GM19328 (cell line): ENCODE measurements around the gene SKI.
"Not testable (repeated sequence)": the region's sequence is repeated elsewhere in the genome, so short reads cannot be mapped to it uniquely, and the experiment has no call there.

Experiments
- ATAC-seq: cut with Tn5 transposase; IDR thresholded peaks from one replicate; pipeline ENCODE4 v1.9.1; 2021; ENCODE audit warnings: mild to moderate bottlenecking, moderate library complexity; ENCODE audit not compliant: unreplicated experiment

Gene SKI

DNA sequence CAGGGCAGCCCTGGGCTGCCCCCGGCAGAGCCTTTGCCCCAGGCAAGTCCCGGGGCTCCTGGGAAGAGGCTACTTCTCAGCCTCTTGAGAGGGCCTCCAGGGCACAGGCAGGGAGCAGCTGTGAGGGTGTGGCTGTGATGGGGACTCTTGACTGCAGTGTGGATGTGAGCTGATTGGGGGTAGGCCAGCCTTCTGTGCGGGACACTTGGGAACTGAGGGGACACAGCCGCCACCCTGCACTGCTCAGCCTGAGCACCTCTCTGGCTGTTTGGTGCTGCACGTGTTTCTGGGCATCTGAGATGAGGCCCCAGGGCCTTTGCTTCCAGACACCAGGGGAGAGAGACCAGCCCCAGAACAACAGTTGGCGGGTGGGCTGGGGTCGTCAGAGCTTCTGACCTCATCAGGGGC is 62.1 kb downstream of the SKI start:
- ATAC-seq: no peak

DNA sequence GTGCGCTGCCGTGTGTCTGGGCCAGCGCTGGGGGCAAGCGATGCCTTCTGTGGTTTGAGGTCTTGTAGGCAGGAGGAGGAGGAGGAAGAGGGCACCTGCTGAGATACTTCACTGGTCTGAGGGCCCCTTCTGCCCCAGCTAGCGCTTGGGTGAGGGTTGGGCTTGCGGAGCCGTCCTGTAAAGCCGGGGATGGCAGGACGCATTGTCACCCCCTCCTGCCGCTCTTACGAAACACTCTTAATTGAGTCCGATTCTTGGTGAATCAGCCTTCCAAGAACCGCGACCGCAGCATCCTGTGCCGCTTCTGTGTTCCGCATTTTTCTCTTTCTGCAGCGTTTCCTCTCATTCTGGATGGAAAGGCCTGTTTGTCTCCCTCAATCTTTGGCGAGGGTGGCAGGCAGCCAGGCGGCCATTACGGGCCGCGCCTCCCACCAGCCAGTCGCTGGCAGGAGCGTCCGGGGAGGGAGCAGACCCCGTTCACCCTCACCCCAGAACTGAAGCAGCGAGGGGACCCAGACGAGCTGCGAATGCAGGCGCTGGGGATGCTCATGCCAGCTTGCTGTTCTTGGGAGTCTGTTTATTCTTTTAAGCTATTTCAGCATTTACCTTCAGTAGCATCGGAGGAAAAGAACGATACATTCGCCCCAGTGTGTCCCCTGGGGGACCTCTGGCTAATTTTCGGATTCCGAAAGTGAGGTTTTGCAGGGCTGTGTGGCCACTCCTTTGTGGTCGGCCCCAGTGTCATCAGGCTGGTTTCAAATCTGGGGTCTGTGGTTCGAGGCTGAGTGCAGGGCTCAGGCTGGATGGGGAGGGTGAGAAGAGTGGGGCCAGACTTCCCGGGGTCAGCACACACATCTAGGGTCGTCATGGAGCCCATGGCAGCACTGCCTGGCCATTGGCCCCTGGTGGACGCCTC is 62.7 kb downstream of the SKI start:
- ATAC-seq: no peak

DNA sequence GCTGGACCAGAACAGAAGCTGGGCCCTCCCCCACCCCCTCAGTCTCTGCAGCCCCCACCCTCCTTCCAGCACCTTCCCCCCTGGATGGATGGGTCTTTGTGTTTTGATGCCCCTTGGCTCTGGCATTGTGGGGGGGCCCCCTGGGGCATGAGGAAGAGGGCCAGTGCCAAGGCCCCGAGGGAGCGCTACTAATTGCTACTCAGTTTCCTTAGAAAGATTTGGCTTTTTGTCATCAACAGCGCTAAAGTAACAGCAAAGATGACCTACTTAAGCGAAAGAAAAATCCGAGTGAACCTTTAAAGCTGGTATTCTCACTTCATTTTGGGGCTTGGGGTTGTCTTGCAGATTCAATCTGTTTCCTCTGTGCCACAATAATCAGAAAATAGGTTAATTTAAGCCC is 63.5 kb downstream of the SKI start:
- no peak for ATAC-seq

DNA sequence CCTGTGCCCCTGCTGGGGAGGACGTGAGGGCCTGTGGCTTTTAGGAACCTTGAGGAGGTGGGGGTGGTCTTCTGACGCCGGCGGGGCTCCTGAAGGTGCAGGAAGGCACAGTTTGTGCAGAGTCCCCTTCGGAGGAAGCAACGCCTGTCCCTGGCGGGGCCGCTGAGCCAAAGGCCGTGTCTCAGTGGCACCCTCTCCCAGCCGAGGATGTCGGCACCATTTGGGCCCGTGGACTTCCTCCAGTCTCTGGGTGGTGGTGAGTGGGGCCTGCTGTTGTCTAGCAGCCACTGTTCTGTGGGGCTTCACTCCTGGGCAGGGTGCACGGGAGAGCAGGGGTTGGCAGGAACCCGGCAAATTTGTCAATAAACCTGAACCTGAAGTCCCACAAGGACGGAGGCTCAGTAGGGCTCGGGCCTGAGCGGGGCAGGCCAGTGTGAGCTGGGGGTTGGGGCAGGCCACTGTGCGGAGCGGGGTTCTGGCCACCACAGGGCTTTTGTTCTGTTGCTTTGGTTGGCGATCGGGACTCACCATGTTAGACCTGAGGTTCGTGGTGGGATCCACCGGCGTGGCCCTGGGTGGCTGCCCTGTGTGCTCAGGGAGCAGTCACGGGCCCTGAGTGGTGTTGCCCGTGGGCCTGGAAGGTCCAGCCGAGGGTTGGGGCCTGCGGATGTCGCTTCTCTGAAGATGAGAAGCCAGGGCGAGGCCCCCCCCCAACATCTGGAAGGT is 64.8 kb downstream of the SKI start:
- ATAC-seq: no peak

DNA sequence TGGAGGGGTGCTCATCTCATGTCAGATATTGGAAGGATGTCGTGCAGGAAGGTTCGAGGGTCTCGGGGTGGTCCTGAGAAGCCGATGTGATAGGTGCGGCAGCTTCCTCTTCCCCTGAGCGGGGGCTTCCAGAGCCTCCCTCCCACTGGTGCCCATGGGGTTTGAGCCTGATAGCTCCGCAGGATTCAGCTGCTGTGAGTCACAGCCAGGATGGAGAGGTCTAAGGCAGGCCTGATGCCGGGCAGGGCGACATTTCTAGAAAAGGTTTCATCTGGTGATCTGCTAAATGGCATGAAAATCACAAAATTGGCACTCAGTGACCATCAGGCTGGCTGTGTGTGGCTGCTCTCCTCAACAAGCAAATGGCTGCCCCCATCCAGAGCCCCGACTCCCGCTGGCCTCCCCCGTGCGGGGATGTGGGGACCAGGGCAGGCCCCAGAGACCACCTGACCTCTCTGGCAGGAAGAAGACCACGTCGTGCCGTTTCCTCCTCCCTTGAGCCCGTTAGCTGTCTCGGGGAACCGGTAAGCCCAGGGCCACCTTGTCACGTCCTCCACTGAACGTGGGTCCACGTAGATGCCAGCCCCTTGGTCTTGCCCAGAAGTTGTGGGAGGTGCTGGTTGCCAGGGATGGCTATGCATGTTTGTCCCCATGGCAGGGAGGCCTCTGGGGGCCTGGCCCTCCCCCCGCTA is 66.1 kb downstream of the SKI start:
- no peak for ATAC-seq

DNA sequence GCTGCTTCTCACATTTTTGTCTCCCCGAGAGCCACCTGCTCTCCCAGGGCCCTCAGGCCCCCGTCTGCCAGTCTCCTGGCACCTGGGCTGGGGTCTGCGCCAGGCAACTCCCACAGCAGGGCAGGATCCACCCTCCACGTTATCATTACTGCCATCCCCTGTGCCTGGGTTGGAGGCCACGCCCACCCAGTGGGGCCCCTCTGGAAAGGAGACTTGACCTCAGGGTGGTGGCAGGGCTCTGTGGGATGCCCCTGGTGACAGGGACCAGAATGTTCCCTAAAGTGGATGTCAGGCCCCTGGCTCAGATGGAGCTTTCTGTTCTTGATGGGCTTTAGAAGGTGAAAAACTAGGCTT is 66.6 kb downstream of the SKI start:
- ATAC-seq: no peak

DNA sequence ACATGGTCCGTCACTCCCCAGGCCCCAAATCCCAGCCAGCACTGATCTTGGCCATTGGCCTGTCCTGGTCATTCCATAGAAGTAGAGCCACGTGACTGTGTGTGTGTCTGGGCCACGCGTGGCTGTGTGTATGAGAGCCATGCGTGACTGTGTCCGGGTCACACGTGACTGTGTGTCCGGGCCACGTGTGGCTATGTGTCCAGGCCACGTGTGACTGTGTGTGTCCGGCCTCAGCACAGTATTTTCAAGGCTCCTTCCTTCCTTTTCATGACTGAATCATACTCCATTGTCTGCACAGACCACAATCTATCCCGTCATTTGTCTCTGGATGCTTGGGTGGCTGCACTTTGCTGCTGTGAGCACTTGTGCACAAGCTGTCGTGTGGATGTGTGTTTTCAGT is 67.4 kb downstream of the SKI start:
- no peak for ATAC-seq

DNA sequence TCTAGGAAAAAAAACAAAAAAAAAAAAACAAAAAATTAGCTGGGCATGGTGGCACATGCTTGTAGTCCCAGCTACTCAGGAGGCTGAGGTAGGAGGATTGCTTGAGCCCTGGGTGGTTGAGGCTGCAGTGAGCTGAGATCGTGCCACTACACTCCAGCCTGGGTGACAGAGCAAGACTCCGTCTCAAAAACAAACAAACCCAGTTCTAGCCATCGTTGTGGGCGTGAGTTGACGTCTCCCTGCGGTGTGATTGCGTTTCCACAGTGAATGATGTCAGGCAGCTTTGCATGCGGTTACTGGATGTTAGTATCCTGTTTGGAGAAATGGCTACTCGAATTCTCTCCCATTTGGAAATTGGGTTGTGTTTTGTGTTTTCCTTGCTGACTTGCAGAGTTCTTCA is 68.1 kb downstream of the SKI start:
- ATAC-seq: not testable (repeated sequence)

DNA sequence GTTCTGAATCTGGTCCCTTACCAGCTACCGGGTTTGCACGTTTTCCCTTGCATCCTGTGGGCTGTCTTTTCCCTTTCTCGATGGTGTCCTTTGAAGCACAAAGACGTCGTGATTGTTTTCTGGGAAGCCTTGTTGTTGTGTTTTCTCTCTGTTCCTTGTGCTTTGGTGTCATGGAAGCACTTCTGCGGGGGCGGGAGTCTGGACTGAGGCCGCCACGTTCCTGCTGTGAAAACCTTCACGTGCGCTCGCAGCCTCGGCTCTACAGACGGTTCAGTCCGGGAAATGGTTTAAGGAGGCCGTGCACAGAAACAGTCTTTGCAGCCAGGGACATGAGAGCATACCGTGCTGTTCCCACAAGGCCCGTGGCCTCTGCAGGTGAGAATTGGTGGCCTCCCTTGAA is 68.5 kb downstream of the SKI start:
- no peak for ATAC-seq

DNA sequence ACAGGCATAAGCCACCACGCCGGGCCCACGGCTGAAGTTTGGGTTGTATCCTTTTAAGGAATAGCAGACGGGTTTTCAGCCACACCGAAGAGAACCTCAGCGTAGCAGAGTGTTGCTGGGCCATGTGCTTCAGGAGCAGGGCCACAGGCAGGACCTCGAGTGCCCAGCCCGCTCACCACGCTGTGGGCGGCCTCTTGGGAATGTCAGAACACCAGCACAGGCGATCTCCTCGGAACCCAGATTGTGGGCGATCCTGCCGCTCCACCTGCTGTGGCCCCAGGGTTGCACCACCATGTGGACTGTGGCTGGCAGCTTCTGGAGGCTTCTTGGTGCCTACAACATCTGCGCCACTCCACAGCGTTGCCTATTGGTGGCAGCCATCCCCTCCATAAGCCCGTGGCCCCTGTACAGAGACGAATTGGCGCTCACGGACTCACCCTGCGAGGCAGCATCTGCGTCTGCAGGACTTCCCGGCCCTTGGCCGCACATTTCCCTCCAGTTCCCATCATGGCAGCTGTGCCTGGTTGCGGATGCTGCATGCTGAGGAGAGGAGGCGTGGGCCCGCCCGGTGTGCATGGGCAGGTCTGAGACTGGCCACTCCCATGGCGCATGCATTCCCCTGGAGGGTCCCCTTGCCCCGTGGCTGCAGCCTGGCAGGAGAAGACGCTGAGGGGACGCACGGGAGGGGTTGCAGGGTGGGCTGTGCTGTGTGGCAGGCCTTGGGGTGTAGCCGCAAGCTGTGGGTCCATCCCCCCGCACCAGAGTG is 69.3 kb downstream of the SKI start:
- ATAC-seq: no peak

DNA sequence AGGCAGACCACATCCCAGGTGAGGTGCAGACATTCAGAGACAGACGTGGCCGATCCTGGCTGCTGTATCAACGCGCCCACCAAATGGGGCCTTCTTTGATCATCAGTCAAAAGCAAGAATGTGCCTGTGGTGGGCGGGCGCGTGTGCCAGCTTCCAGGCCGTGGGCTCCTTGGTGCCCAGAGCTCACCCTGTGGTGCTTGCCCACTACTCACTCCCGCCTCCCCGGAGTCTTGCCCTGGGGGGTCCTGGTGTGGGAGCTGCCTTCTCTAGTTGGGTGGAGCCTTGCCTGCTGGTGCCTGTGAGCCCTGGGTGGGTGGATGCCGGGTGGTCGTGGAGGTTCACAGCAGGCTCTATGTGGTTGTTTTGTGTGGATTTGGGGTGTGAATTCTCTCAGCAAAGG is 70.6 kb downstream of the SKI start:
- no peak for ATAC-seq

DNA sequence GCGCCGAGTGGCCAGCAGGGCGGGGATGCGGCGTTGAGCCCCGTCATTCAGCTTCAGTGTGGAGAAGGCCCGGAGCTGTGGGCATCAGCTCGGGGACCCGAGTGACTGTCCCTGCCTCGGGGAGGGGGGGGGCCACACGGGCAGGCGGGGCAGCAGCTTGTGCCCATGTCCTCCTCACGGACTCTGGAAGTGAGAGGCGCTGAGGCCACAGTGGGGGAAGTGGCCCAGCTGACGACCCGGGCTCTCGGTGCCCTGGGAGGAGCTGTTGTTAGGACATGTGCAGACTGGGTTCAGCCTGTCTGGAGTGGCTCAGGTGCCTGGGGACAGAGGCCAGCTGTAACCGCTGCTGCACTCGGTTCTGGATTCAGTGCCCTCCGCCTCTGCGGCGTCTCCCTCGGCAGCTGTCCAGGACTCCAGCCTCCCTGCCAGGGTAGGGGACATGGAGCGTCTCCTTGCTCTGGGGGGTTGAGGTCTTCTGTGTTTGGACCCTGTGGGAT is 71.1 kb downstream of the SKI start:
- no peak for ATAC-seq

DNA sequence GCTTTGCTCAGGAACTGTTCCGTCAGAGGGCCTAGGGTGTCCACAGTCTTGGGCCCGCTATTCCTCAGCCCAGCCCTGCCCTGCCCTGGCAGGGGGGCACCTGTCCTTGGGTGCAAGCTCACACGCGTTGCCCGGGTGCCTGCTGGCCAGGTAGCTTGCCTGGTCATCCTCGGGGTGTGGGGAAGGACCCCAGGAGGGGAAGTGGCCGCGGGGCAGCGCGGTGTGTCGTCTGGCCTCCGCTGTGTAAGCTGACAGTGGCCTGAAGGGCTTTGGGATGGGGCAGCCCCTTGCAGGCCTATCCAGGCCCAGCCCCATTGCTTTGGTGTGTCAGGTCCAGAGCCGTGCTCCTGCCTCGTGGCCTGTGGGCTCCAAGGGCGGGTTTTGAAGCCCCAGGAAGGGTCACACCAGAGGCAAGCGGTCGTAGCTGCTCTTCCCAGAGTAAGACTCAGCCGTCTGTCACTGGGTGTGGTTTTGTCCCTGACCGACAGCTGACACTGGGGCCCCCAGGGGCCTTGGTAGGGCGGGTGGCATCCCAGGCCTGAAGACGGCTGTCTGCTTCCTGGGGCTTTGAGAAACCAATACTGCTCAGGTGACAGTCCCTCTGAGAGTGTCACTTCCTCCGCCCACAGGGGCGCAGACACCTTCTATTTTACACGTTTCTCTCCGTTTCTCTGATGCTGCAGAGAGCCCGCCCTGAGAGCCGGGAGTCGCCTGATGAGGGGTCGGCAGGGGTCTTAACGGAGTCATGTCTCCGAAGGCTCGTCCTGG is 72.1 kb downstream of the SKI start:
- peak; percentile 74 for ATAC-seq

DNA sequence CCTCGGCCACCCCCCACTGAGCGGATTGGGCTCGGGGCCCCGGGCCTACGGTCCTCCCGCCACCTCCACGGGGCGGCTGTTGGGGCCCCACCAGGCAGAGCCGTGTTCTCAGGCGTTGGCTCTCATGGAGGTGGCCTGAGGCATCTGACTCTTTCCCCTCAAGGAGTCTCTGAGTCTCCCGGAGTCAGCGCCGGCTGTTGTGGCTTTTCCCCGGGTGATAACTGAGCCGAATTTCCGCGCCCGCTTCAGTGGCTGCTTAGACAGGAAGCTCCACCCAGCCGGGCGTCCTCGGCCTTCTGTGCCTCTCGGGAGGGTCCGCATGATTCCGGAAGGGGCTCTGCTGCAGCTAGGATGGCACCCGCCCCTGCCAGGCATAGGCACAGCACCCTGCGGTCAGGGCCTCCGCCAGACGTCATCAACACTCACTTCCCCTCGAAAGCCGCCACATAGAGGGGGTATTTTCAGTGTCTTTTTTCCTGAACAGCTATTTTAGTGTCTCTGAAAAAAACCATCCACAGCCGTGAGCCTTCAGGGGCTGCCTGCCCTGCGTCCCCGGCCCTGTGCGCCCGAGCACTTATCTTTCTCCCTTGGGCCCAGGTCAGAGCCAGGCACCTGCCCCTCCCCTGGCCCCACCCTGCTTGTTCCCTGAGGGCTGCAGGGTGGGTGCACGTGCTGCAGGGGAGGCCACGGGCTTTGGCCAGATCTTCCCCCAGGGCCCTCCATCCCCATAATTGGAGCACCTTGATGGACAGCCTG is 72.9 kb downstream of the SKI start:
- peak; percentile 32 for ATAC-seq

DNA sequence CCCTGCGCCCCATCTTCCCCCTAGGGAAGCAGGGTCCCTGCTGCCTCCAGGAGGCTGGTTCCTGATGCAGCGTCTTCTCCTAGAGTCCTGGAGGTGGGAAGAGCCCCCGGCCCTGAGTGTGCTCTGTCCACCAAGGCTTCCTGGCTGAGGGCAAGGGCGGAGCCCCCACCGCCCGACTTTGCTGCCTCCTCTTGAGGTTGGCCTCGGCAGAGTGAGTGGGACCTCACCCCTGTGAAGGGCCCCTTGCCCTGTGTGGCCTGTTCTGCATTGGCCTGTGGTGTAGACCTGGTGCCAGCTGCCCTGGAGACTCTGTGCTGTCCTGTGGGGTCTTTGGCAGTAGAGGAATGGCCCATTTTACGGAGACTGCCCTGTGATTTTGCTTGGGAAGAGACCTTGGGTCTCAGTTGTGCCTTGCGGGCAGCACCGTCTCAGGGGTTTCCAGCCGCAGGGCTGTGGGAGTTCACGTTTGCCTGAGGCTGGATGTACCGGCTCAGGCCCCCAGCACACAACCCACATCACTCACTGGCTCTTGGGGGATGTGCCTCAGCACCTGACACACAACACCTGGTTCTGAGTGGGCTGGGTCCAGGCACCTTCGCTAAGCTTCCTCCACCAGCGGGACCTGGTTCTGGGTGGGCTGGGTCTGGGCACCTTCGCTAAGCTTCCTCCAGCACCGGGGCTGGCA is 73.6 kb downstream of the SKI start:
- ATAC-seq: no peak

DNA sequence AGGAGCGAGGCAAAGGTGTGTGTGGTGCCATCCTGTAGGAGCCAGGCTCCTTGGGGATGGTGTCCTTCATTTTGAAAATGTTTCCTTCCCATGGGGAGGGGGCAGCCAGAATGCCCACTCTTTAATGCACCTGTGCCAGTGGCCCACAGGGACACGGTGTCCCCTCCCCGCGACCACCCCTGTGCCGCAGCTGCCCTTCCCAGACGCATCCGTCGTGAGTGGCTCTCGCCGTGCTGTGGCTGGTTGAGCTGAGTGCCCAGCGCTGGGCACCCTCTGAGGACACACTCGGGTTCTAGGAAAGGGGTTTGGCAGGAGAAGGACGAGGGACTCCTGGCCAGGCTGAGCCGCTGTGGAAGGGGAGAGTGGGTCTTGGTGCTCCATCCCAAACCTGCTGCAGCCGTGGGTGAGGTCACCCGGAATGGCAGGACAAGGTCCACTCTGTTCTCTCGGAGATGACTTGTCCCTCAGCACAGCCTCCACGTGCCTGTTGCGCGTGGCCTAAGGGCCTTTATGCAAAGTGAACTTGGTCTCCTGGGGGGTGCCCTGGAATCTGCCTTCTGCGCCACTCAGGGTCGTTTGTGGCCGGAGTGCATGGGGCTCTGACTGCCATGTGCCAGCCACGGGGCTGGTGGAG is 74.3 kb downstream of the SKI start:
- ATAC-seq: no peak

DNA sequence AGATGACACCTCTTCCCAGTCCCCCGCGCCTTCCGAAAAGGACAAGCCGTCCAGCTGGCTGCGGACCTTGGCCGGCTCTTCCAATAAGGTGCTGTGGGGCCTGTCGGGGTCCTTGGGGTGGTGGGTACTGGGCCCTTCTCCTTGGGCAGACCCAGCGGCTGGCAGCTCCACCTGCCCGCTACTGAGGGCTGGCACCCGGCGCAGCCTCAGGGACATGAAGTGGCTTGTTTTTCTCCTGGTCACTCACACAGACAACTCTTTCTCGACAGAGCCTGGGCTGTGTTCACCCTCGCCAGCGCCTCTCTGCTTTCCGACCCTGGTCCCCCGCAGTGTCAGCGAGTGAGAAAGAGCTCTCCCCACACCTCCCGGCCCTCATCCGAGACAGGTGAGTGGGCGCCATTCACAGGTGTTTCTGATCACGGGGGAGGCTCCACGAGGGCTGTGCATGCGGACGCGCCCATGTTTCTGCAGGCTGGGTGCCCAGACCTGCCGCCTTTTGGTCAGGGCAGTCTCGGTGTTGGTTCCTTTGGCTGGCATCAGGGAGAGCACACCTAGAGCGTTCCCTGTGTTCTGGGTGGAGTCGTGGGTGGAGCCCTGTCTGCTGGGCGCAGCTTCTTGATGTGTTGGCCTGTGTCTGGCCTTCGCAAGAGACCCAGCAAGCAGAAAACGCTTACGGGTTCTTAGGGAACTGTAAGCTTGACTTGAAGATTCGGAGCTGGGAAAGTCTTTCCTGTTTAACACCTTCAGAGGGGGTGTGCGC is 75.1 kb downstream of the SKI start:
- ATAC-seq: no peak

DNA sequence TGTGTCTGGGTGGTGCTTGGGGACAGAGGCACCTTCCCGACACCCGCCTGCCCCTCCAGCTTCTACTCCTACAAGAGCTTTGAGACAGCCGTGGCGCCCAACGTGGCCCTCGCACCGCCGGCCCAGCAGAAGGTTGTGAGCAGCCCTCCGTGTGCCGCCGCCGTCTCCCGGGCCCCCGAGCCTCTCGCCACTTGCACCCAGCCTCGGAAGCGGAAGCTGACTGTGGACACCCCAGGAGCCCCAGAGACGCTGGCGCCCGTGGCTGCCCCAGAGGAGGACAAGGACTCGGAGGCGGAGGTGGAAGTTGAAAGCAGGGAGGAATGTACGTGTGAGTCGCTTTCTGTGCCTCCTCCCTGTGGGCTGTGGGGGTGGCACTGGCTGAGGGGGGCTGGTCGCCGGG is 75.7 kb downstream of the SKI start:
- ATAC-seq: no peak
